GM18907 (cell line): Measurements from ENCODE around the gene GAL.

Experiments
- ATAC-seq: cut with Tn5 transposase; IDR thresholded peaks from one replicate; pipeline ENCODE4 v1.9.1; 2021; ENCODE audit warnings: mild to moderate bottlenecking, moderate library complexity; ENCODE audit not compliant: unreplicated experiment

GAL gene

GRCh38 chr11:68680541-68681231, 3.7 kb upstream of the GAL start:
- ATAC-seq: no peak

DNA sequence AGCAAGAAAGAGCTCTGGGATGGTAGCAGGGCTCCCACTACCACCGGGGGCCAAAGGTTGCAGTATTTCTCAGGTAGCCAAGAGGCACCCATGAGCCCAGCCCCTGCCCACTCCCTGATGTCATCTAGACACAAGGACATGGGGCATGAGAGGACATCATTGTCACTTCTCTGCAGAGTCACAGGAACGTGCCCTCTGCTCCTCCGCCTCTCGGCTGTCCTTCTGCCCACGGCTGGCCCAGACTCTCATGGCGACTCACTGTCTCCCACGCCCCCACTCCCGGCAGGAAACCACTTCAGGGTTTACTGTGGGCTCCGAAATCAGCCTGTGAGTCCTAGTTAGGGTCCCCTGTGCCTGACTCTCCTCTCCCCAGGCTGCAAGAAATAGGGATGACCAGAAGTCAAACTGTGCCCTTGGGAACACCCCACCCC, 1.8 kb upstream of the GAL start:
- ATAC-seq: no peak

GRCh38 chr11:68683121-68683520, 1.2 kb upstream of the GAL start:
- no peak for ATAC-seq

DNA sequence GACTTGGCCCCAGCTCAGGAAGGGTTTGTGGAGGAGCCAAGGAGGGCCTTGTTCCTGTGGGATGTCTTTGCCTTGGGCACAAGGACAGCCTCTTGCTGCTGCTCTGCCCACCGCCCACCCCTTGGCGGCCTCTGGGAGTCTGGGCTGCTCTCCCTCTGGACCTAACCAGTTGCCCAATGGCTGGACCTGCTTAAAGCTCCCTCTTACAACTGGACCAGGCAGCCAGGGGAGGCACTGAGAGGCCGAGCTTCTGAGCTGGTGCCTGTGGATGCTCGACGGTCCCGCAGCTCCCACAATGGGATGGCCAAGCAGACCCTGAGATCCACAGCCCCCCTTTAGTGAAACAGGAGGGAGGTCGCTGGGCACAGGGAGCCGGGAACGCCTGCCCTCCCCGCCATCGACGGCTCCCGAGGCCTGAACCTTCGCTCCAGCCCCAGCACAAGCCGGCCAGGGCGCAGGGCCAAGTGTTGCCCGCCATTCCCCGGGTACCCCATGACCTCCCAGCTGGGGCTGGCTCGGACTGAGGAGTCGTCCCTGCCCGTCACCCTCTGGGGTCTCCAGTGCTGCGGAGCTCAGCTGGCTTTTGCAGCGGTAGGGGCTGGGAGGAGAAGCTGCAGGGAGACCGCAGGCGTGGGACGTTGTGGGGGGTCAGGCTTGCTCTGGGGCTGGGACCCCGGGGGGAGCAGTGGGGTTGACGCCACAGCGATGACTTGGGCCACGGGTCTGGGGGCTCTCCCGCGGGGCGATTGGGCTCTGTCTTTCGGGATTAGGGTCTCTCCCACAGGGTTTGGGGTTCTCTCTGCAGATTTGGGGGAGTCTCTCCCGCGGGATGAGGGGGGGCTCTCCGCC, 584 bp upstream of the GAL start:
- no peak for ATAC-seq

- no peak for ATAC-seq
These were observed 1.5 kb downstream of the GAL start for GRCh38 chr11:68685656-68686380.

DNA sequence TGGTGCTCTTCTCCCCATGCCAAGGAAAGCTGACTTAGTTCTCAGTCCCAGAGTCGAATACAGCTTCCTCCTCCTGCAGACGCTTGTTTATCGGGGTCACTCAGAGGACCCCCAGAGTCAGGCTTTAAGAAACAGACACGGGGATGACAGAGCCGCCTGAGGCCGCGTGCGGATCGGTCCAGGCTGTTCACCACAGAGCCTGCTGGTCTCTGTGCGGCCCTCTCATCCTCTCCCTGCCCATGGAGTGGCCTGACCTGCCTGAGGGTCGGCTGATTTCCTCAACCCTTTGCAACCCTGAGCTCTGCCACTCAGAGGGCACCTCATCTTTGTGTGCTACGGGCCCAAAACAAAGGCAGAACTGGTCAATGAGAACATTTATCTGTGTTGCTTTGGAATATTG, 2.1 kb downstream of the GAL start:
- no peak for ATAC-seq

- no peak for ATAC-seq
These were observed 3.0 kb downstream of the GAL start for GRCh38 chr11:68687311-68687710.

GRCh38 chr11:68687986-68688385, 3.6 kb downstream of the GAL start:
- no peak for ATAC-seq

- ATAC-seq: no peak
These were observed 4.5 kb downstream of the GAL start for GRCh38 chr11:68688881-68689280.

- ATAC-seq: no peak
These were observed 5.6 kb downstream of the GAL start for GRCh38 chr11:68689737-68690625.

DNA sequence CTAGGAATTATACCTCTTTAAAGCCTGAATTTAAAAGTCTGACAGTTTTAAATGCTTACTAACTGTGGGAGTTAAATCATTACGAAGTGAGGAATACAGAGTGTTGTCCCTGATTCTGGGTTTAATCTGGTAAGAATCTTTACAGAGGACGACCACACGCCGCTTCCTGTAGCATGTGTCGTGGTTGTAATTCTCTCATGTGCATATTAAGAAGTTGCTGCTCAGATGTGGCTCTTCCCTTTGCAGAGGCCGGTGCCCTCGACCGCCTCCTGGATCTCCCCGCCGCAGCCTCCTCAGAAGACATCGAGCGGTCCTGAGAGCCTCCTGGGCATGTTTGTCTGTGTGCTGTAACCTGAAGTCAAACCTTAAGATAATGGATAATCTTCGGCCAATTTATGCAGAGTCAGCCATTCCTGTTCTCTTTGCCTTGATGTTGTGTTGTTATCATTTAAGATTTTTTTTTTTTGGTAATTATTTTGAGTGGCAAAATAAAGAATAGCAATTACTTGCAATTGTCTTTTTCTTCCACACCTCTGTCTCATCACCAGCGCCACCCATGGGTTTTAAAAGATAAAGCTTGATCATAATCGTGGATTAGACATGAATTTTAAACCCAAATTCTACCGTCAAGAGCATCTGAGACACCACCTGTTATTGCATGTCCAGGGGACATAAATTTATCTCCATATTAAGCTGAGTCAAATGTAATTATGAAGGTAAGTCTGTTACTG, 6.5 kb downstream of the GAL start:
- ATAC-seq: no peak

DNA sequence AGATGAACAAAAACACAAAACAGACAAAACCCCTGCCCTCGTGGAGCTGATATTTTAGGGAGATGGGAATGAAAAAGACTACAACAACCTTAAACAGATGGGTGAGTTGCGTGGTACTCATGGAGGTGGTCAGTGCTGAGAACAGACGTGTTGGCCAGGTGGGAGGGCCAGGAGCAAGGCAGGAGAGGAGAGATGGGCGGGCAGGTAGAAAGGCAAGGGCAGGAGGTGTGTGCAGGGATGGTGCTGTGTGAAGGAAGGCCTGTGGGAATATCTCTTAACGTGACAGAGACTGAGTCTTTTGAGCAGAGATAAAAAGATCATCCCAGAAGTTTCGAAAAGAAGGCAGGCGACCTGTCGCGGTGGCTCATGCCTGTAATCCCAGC, 7.0 kb downstream of the GAL start:
- ATAC-seq: no peak

- no peak for ATAC-seq
These were observed 7.8 kb downstream of the GAL start for GRCh38 chr11:68692115-68692514.

- ATAC-seq: no peak
These were observed 8.6 kb downstream of the GAL start for GRCh38 chr11:68692871-68693483.

GRCh38 chr11:68693484-68693882, 9.1 kb downstream of the GAL start:
- ATAC-seq: no peak

DNA sequence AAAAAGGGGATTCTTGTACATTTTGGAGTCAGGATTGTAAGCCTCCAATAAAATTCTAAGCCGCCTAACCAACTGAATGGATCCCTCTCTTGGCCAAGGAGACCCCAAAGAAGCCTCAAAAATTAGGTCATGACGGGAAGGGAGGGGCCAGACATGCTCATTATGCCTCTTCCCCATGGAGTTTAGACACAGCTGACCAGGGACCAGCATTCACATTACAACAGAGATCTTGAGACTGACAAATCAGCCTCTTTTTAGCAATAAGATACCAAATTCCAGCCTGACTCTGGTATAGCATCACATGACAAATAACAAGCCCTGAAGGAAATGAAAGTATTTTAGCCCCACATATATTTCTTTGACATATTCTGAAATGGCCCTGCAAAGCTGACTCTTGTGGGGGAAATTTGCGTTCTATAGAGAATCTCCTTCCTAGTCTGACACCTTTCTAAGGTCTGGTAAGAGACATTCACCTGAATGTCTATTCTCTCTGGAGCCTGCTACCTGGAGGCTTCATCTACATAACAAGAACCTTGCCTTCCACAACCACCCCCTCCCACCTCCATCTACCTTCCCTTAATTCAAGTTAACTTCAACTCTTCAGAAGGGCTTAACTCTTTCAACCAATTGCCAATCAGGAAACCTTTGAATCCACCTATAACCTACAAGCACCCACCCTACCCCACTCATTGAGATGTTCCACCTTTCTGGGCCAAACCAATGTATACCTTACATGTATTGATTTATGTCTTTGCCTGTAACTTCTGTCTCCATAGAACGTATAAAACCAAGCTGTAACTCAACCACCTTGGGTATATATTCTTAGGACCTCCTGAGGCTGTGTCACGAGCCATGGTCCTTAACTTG, 10.3 kb downstream of the GAL start:
- ATAC-seq: no peak

GRCh38 chr11:68695531-68695930, 11.2 kb downstream of the GAL start:
- no peak for ATAC-seq

- ATAC-seq: no peak
These were observed 14.6 kb downstream of the GAL start for GRCh38 chr11:68698993-68699392.

DNA sequence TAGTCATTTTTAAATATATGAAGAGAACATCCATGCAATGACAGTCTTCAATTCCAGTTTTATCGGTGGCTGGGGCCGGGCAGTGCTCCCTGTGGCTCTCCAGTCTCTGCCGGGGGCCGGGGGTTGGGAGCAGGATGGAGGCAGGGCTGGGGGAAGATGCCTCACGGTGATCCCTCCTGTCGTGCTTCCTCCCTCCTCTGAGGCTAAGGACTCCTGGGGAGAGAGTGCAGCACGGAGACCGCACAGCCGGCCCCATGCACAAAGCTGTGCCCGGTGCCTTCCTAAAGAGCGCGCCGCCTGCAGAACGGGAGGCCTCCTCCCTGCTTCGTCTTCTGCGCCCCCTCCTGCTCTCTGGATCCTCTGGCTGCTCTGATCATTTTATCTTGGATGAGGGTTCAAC, 20.5 kb downstream of the GAL start:
- no peak for ATAC-seq
